ENCODE results near the gene SUCLA2.

The SUCLA2 gene

GRCh38 chr13:47999973-48000372, 1.1 kb downstream of the SUCLA2 start:
- TF ChIP-seq TAF1 (IDR thresholded peaks at IDR 0.05; ENCODE audit: low read depth) (no peak), ZBTB7A (IDR thresholded peaks at IDR 0.05; ENCODE audit: low read depth) (no peak), CREB1 (IDR thresholded peaks at IDR 0.05; ENCODE audit: low read depth) (no peak), EGR1 (IDR thresholded peaks at IDR 0.05) (no peak), USF1 (IDR thresholded peaks at IDR 0.05) (no peak), FOXM1 (IDR thresholded peaks at IDR 0.05; ENCODE audit: borderline replicate concordance, low read depth) (no peak), EP300 (IDR thresholded peaks at IDR 0.05; ENCODE audit: borderline replicate concordance) (no peak), MAX (IDR thresholded peaks at IDR 0.05) (no peak), NFIC (IDR thresholded peaks at IDR 0.05) (no peak)
- TF ChIP-seq, protein P1, sequence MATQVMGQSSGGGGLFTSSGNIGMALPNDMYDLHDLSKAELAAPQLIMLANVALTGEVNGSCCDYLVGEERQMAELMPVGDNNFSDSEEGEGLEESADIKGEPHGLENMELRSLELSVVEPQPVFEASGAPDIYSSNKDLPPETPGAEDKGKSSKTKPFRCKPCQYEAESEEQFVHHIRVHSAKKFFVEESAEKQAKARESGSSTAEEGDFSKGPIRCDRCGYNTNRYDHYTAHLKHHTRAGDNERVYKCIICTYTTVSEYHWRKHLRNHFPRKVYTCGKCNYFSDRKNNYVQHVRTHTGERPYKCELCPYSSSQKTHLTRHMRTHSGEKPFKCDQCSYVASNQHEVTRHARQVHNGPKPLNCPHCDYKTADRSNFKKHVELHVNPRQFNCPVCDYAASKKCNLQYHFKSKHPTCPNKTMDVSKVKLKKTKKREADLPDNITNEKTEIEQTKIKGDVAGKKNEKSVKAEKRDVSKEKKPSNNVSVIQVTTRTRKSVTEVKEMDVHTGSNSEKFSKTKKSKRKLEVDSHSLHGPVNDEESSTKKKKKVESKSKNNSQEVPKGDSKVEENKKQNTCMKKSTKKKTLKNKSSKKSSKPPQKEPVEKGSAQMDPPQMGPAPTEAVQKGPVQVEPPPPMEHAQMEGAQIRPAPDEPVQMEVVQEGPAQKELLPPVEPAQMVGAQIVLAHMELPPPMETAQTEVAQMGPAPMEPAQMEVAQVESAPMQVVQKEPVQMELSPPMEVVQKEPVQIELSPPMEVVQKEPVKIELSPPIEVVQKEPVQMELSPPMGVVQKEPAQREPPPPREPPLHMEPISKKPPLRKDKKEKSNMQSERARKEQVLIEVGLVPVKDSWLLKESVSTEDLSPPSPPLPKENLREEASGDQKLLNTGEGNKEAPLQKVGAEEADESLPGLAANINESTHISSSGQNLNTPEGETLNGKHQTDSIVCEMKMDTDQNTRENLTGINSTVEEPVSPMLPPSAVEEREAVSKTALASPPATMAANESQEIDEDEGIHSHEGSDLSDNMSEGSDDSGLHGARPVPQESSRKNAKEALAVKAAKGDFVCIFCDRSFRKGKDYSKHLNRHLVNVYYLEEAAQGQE (IDR thresholded peaks at IDR 0.05; ENCODE audit: low read depth): no peak

DNA sequence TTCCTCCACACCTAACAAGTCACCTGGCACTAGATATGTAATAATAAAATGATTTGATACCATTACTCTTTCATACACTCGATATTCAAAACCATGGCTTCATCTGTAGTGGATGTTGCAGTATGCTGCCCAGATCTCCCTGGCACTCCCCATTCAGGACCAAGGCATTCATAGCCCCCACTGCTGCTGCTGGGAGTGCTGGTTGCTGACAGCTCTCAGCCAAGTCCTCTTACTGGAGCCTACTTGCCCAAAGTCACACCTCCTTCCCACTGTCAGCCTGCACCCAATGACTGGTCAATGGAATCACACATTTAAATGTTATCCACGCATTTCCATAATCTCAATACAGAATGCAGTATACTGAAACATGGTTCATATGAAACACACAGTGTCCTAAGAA, 3.7 kb downstream of the SUCLA2 start:
- TF ChIP-seq TCF12 (IDR thresholded peaks at IDR 0.05; ENCODE audit: low read depth) (no peak), CEBPB (IDR thresholded peaks at IDR 0.05) (no peak), NFIC (IDR thresholded peaks at IDR 0.05) (no peak), CREB1 (IDR thresholded peaks at IDR 0.05; ENCODE audit: low read depth) (no peak), FOXM1 (IDR thresholded peaks at IDR 0.05; ENCODE audit: borderline replicate concordance, low read depth) (no peak), MAX (IDR thresholded peaks at IDR 0.05) (no peak), EGR1 (IDR thresholded peaks at IDR 0.05) (no peak), YY1 (IDR thresholded peaks at IDR 0.05; ENCODE audit: low read depth) (no peak), ZBTB7A (IDR thresholded peaks at IDR 0.05; ENCODE audit: low read depth) (no peak), USF1 (IDR thresholded peaks at IDR 0.05) (no peak), RAD21 (IDR thresholded peaks at IDR 0.05; ENCODE audit: low read depth) (no peak), EP300 (IDR thresholded peaks at IDR 0.05; ENCODE audit: borderline replicate concordance) (no peak), TAF1 (IDR thresholded peaks at IDR 0.05; ENCODE audit: low read depth) (no peak), TEAD4 (IDR thresholded peaks at IDR 0.05) (no peak)
- TF ChIP-seq, protein P1 (IDR thresholded peaks at IDR 0.05; ENCODE audit: low read depth): no peak

DNA sequence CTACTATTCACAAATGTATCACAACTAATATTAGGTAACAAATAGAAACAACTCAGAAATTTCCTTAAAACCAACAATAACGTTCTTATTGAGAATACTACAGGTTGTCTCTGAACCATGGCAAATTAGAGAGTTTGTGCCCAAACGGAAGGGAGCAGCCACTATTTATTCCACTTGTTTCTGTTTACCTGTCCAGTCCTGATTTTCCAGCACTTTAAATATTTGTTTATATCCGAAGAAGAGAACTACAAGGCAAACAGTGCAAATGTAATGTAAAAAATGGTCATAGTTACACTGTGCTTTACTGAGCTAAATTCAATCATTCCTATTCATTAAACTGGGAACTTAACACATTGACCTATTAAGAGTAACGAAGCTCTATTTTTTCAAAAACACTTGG, 9.2 kb downstream of the SUCLA2 start:
- TF ChIP-seq TEAD4 (IDR thresholded peaks at IDR 0.05): no peak
- no peak for TF ChIP-seq RAD21 (IDR thresholded peaks at IDR 0.05; ENCODE audit: low read depth)
- TF ChIP-seq FOXM1 (IDR thresholded peaks at IDR 0.05; ENCODE audit: borderline replicate concordance, low read depth): no peak
- TF ChIP-seq CREB1 (IDR thresholded peaks at IDR 0.05; ENCODE audit: low read depth): no peak
- TF ChIP-seq ZBTB7A (IDR thresholded peaks at IDR 0.05; ENCODE audit: low read depth): no peak
- TF ChIP-seq USF1 (IDR thresholded peaks at IDR 0.05): no peak

DNA sequence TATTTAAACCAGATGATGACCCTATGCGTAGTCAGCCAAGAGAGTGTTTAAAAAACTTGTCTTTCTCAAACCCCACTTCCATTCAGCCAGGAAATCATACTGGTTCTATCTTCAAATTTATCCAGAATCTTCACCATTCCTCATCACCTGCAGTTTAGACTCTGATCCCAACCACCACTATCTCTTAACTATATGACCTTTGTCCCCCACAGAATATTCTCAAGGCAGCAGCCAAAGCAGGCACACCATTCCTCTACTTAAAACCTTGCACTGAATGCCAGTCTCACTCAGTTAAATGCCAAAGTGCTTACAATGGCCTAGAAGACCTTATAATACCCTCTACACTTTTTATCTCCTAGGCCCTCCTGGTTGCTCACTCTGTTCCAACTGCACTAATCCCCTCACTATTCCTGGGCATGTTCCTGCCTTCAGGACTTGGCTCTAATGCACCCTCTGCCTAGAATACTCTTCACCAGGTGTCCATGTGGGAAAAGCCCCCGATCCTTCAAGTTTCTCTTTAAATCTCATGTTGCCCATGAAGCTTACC, 10.1 kb downstream of the SUCLA2 start:
- TF ChIP-seq YY1 (IDR thresholded peaks at IDR 0.05; ENCODE audit: low read depth): no peak
- TF ChIP-seq TCF12 (IDR thresholded peaks at IDR 0.05; ENCODE audit: low read depth): no peak
- no peak for TF ChIP-seq NFIC (IDR thresholded peaks at IDR 0.05)
- TF ChIP-seq FOXM1 (IDR thresholded peaks at IDR 0.05; ENCODE audit: borderline replicate concordance, low read depth): no peak
- no peak for TF ChIP-seq RAD21 (IDR thresholded peaks at IDR 0.05; ENCODE audit: low read depth)
- TF ChIP-seq EP300 (IDR thresholded peaks at IDR 0.05; ENCODE audit: borderline replicate concordance): no peak
- no peak for TF ChIP-seq CEBPB (IDR thresholded peaks at IDR 0.05)
- TF ChIP-seq, protein P1 (IDR thresholded peaks at IDR 0.05; ENCODE audit: low read depth): no peak

Measured in Ishikawa (cell line).